Activated T-cell treated with anti-CD3 and anti-CD28 coated beads for 1 hour (primary cell): ENCODE data around the gene ASB15.

Source experiments
- DNase-seq: peaks from one replicate; pipeline ENCODE4 v3.0.0-alpha.2; 2020; ENCODE audit warnings: low read depth

The ASB15 gene

DNA sequence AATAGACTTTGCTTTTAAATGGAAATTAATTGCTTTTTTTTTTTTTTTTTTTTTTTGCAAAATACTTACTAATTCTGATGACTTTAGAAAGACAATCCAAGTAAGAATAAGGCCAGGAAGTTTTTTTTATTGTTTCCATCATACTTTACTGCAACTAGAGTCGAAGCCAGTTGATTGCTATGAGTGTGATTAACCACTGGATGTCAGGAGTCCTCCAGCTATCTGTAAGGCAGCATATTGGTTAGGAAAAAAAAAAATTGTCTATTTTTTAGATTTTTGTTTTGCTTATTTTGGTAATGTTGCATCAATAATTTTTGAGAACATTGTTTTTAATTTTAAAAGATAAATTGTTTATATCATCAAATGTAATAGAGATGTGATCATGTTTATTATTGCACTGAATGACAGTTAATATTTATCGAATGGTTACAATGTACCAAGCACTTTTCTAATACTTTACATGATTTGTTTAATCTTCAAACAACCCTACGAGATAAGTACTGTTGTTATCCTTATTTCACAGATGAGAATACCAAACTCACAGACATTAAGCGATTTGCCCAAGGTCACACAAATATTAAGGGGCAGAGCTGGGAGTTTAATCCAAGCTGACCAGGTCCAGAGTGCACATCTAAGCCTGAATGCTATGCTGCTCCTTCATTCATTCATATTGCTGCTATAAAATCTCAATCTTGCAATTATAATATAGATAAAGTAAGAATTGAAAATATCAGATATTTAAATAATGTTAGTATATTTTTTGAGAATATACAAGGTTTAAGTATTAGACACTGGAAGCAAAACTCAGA lies 34.1 kb downstream of the ASB15 start:
- DNase-seq: no peak

DNA sequence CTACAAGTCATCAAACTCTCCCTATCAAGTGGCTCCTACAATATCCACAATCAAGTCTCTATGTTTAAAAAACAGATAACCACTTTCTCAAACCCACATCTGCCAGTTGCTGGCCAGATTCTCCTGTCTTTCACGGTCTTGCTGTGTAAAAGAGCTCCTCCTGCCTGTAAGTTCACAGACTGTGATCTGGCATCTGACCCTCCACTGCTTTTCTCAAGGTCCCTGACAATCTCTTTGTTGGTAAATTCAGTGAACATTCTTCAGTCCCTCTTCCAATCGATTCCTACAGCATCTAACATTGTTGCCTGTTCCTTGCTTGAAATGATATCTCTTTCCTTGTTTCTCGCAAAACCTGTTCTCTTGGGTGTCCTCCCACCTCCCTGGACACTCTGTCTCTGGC lies 35.6 kb downstream of the ASB15 start:
- no peak for DNase-seq

DNA sequence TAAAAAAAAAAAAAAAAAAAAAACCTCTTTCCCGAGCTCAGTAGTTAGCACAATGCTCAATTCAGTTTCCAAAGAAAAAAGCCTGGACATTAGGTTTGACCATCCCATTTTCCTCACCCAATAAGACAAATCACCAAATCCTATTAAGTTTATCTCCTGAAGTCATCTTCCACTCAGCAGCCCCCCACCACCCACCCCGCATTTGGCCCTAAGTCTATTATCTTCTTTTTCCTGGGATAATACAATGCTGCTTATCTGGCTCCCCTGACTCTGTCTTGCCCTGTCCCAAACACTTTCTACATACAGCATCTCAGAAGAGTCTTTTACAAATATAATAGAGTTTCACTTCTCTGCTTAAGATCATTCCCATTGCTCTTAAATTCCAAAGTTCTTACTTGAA lies 36.3 kb downstream of the ASB15 start:
- DNase-seq: no peak

DNA sequence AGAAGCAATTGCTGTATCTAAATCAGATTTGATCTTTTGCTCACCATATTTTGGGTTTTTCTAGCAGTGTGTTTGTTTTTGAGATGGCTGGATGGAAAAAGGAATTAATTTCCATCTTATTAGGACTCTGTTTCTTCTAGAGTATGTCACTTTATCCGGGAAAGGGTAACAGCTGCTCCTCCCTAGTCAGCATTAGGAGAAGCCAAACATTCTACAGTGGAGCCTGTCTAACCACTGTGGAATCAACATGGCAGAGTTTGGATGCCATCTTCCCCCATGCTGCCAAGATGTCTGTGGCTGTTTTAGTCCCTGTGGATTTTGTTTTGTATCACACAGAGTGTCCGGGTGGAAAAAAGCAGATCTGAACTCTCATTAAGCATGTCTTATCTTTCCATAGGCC lies 38.0 kb downstream of the ASB15 start:
- no peak for DNase-seq

DNA sequence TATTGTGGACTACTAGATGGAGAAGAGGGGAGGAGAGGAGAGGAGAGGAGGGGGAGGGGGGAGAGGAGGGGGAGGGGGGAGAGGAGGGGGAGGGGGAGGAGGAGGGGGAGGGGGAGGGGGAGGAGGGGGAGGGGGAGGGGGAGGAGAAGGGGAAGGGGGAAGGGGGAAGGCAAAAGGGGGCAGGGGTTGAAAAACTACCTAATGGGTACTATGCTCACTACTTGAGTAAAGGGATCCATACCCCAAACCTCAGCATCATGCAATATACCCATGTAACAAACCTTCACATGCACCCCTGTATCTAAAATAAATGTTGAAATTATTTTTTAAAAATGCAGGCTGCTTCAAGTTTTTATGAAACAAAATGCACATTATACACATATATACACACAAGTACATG lies 39.0 kb downstream of the ASB15 start:
- no peak for DNase-seq

DNA sequence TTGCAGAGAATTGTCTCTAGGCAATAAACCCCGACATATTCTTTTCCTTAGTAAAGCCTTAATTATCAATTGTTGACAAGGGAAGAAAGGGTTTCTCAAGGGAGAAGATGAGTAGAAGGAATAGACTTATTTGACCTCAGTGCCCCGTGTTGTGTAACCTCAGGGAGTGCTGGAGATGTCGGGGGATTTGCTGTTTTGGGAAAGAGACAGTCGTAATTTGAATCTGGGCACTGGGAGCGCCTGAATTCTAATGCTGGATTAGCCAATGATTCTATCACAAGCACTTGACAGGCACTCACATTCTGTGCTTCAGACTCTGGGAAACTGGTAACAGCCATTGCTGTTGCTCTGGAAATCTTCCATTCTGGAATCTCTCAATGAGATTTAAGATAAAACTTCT lies 40.3 kb downstream of the ASB15 start:
- no peak for DNase-seq

DNA sequence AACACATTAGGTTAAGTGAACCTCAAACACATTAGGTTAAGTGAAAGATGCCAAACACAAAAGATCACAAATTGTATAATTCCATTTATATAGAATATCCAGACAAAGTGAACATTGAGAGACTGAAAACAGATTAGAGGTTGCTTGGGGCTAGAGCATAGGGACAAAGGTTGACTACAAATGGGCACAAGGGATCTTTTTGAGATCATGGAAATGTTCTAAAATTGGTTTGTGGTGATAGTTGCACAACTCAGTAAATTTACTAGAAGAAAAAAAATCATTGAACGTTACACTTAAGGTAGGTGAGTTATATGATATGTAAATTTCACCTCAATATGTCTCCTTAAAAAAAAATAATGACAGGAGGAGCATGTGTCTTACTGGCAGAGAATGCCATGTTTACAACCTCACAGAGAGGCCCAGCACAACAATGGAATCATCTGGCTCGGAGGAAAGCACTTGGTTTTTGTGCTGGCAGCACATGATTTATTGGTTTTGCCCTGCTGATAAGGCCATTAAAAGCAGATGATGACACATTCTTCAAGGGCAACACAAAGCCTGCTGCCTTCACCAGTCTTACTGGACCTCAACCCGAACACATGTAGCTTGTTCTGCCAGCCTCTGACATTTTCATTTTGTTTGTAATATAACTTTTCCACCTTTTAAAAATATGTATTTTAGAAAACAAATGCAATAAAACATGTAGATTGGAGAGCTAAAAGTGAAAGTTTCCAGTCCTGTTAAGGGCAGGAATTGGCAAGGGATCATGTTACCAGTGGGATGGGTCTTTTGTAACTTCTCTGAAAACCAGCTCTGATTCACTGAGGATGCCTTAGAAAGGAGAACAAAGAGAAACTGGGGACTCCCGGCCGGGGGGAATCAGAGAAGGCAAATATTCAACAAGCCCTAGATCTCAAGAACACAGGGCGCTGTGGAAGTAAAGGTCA lies 42.1 kb downstream of the ASB15 start:
- DNase-seq: no peak

DNA sequence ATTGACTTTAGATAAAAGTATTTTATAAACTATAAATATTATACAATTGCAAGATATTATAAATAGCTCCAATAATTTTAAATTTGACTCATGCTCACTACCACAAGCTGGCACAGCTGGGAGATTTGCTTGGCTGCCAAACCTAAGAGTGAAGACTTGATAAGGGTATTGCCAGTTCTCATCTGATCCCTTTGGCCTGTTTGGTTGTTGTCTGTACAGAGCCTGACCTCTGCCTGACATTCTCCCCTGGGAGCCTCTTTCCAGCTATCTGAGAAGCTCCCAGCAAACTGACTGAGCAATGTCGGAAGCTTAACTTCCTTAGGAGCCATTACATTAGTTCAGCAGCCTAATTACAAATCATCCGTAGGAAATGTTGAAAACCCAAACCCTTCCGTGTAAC lies 43.9 kb downstream of the ASB15 start:
- DNase-seq: no peak

DNA sequence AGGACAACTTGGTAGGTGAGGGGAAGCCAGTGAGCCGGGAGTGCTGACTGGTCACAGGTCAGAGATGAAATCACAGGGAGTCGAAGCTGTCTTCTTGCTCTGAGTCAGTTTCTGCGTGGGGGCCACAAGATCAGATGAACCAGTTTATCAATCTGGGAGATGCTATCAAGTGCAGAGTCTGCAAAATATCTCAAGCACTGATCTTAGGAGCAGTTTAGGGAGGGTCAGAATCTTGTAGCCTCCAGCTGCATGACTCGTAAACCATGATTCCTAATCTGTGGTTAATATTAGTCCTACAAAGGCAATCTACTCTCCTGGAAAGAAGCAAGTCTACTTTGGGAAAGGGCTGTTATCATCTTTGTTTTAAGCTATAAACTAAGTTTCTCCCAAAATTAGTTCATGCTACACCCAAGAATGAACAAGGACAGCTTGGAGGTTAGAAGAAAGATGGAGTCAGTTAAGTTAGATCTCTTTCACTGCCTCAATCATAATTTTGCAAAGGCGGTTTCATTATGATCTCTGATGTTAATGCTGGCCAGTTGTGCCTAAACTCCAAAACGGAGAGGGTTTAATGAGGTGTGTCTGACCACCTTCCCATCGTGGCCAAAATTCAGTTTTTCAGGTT lies 45.6 kb downstream of the ASB15 start:
- DNase-seq: no peak

DNA sequence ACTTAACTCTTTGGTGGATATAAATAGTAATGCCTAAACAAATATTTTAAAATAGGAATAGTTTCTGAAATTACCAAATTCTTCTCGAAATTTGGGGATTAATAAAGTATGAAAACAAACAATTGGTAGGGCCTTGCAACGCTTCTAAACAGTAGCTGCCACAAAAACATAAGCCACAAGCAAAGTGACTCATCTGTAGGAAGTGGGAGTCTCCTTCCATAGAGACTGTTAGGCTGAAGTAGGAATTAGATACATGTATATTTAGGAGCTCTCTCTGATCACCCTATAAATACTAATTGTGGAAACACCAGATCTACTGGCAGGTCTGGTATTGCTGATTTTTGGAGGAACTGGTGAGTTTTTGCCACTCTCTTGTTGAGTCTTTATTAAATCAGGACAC lies 48.3 kb downstream of the ASB15 start:
- DNase-seq: no peak

DNA sequence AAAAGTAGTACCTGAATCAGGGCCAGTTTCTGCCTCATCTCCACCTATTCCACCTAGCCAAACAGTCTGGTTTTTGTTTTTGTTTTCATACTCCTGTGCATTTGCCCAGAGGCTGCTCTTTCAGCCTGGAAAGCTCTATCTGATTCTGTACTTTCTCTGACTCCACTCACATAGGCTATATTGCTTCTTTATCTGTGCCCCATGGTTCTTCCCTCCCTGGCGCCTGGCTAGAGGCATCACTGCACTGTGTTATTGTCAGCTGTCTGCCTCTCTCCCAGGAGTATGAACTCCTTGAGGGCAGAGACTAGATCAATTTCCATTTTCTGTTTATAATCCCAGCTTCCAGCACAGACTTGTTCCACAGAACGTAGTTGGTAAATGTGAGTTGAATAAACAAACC lies 49.0 kb downstream of the ASB15 start:
- DNase-seq: no peak

DNA sequence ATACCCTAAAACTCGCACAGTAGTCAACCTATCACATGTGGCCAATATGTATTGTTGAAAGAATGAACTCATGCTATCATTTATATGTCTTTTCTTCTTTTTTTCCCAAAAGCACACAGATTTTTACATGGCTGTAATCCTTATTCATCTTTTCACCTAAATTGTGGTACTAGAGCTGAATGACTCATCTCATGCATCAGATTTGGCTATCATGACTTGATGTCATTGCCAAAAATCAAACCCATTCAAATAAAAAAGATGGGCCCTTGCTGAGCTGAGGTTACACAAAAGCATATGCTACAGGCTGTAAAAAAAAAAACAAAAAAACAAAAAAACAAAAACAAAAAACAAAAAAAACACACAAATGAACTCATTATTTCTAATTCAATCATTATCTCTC lies 50.8 kb downstream of the ASB15 start:
- DNase-seq: no peak

DNA sequence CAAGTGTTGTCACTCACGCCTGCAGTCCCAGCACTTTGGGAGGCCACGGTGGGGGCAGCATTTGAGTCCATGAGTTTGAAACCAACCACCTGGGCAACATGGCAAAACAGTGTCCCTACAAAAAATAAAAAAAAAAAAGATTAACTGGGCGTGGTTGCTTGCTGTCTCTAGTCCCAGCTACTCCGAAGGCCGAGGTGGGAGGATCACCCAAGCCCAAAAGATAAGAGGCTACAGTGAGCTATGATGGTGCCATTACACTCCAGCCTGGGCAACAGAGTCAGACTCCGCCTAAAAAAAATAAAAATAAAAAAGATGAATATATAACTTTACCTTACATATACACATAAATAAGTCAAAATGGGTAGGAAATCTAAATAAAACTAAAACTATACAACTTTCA lies 51.5 kb downstream of the ASB15 start:
- DNase-seq: no peak

DNA sequence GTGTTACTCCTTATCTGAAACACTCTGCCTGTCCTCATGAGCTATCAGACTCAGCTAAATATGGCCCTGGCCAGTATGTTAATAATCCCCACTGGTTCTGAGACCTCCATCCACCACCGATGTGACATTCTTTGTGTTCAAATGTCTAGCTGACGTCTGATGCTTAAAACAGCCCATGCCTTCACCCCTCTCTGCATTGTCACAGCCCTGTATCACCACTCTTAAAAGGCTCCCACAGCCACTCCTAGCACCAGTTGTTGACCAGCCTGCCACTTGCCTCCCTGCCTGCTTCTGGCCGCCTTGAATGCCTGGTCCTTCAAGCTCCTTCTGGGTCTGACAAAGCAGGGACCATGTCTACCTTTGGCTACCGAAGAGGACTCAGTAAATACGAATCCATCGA lies 54.0 kb downstream of the ASB15 start, which contains the start of gene LMOD2:
LMOD2 (plus strand) TSS at position 253 of the 400 bp plus-strand sequence; CDS start at position 351, 98 bp downstream.
- DNase-seq: no peak

DNA sequence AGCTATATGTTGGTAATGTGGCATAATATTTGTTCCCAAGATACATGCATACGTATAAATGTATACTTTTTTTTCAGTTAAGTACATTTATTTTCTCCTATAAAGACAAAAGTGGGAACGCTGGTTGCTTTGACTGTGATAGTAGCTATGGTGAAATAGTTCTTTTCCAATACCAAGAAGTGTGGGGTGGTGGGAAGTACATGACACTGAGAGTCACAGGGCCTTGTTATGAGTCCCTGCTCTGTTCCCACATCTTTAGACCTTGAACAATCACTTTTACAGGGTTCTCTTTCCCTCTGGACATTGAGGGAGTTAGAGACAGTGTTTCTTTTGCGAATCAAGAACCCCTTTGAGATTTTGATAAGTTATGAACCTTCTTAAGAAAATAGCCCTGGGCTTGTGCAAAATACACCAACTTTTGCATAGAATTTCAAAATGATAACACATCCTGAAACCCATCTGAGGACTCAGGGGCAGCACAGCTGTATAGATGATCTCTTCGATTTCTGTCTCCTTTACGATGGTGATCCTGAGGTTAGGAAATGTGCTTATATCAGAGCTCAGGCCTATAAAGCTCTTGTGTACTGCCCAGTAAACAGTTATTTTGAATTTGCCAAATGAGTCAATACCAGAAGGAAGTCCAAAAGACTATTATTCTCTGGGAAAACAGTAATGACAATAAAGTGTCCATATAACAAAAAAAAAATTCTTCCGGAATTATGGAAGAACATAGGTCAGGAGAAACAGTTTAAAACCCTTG lies 55.1 kb downstream of the ASB15 start:
- DNase-seq: no peak

DNA sequence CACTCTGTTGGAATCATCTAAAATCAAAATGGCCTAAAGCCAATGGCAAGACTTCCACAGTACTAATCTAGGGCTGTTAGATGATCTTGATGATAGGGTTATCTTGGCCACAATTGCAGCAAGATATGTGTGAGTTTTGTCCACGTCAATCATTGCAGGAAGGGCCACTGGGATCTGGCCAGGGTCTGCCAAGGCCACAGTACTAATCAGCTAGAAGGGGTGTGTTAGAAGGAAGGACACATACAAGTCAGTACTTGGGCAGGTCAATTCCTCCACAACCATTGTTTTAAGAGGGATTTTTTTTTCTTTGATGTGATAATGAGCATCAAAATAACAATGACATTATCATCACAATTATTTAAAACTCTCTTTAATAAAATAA lies 55.7 kb downstream of the ASB15 start:
- DNase-seq: no peak

DNA sequence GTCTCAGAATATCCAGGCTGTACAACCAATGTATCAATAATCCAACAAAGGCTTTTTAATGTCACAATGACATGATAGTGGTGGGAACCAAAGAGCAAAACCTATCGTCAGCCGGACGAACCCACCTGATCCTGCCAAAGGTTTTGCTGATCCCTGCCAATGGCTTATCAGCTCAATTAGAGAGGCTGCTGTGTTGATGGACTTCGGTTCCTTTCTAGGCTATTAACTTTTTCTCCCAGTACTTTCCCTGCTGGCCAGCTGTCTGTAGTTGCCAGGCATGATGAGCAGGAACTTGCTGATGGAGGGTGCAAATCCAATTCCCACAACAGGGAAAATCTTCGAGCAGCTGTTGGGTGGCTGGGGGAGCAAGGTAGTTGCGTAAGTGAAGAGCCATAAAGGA lies 56.4 kb downstream of the ASB15 start:
- no peak for DNase-seq

DNA sequence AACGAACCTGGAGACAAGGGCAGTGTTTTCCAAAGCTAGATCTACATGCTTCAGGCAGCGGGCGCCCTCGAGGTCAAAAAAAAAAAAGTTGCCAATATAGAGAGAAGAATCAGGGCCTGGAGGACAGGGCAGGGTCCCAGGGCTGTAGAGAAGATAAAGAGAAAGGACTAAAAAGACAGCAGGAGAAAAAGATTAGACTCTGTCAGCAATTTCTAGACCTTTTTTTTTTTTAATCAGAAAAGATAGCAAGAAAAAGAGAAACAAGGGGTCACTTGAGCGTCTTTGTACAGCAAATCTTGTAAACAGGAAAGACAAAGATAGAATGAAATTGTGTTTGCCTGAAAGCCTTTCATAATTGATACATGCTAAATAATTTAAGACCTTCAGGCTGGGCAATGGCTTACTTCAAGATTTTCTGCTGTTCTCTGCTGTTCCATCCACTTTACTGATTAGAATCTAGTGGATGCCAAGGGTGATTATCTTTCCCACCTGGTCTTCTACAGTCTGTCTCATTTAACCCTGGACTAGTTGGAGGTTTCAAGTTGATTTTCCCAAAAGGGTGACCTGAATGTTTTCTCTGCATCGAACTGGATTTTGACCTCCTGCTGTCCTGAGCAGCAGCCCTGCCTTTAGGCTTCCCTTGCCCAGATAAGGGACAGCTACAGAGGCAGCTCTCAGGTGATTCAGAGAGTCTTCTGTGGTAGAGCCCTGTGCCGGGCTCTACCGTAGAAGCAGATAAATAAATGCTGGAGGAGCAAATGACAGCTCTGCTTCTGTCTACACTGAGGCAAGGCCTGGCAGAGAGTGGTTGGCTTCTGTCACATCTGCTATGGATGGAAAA lies 59.1 kb downstream of the ASB15 start:
- DNase-seq: no peak

DNA sequence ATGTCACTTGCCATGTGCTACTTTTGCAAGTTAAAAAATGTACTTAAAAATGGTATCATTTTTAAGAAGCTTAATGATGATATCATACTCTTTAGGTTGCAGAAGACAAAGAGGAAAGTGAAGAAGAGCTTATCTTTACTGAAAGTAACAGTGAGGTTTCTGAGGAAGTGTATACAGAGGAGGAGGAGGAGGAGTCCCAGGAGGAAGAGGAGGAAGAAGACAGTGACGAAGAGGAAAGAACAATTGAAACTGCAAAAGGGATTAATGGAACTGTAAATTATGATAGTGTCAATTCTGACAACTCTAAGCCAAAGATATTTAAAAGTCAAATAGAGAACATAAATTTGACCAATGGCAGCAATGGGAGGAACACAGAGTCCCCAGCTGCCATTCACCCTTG lies 60.1 kb downstream of the ASB15 start:
- no peak for DNase-seq

DNA sequence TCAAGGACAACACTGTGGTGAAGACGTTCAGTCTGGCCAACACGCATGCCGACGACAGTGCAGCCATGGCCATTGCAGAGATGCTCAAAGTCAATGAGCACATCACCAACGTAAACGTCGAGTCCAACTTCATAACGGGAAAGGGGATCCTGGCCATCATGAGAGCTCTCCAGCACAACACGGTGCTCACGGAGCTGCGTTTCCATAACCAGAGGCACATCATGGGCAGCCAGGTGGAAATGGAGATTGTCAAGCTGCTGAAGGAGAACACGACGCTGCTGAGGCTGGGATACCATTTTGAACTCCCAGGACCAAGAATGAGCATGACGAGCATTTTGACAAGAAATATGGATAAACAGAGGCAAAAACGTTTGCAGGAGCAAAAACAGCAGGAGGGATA lies 60.7 kb downstream of the ASB15 start:
- DNase-seq: no peak

DNA sequence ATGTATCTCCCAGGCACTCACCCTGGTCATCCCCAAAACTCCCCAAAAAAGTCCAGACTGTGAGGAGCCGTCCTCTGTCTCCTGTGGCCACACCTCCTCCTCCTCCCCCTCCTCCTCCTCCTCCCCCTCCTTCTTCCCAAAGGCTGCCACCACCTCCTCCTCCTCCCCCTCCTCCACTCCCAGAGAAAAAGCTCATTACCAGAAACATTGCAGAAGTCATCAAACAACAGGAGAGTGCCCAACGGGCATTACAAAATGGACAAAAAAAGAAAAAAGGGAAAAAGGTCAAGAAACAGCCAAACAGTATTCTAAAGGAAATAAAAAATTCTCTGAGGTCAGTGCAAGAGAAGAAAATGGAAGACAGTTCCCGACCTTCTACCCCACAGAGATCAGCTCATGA lies 61.1 kb downstream of the ASB15 start:
- no peak for DNase-seq
